ENCODE data around the gene APC2.

DNA sequence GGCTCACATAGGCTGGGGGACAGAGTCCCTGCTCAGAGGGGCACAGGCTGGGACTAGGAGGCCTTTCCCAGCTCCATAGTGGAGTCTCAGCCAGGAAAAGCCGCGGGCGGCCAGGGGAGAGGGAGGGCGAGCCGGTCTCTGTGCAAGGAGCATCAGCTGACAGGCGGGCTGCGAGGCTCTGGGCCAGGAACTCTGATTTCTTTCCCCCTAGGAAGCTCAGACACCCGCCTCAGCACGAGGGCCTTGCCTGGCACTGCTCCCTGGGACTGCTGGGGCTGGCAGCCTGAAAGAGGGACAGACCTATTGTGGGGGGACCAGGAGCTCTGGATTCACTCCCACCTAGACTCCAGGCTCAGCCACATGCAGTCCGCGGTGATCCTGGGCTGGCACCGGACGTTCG, 71.7 kb downstream of the APC2 start:
- TF ChIP-seq, protein P1, sequence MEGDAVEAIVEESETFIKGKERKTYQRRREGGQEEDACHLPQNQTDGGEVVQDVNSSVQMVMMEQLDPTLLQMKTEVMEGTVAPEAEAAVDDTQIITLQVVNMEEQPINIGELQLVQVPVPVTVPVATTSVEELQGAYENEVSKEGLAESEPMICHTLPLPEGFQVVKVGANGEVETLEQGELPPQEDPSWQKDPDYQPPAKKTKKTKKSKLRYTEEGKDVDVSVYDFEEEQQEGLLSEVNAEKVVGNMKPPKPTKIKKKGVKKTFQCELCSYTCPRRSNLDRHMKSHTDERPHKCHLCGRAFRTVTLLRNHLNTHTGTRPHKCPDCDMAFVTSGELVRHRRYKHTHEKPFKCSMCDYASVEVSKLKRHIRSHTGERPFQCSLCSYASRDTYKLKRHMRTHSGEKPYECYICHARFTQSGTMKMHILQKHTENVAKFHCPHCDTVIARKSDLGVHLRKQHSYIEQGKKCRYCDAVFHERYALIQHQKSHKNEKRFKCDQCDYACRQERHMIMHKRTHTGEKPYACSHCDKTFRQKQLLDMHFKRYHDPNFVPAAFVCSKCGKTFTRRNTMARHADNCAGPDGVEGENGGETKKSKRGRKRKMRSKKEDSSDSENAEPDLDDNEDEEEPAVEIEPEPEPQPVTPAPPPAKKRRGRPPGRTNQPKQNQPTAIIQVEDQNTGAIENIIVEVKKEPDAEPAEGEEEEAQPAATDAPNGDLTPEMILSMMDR (IDR thresholded peaks at IDR 0.05), result no peak
- TF ChIP-seq POLR2A (IDR thresholded peaks at IDR 0.05), result no peak

All from lower leg skin (tissue), 3 donors.